DOHH2 (cell line): ENCODE data around the gene KIF5C.

Source experiments
- CTCF ChIP-seq: fragments of 200-600 bp; sonication (generic); IDR thresholded peaks from one replicate; pipeline ENCODE4 v1.5.1; 2014; ENCODE audit warnings: antibody characterized with exemption, mild to moderate bottlenecking, low read depth, low read length; ENCODE audit not compliant: poor library complexity, severe bottlenecking
- EZH2phosphoT487 ChIP-seq: fragments of 200-600 bp; sonication (generic); IDR thresholded peaks from 2 replicates; pipeline ENCODE4 v1.6.1; 2017; ENCODE audit warnings: borderline replicate concordance, mild to moderate bottlenecking, antibody characterized with exemption, low read length, moderate library complexity, mixed read lengths

DNA sequence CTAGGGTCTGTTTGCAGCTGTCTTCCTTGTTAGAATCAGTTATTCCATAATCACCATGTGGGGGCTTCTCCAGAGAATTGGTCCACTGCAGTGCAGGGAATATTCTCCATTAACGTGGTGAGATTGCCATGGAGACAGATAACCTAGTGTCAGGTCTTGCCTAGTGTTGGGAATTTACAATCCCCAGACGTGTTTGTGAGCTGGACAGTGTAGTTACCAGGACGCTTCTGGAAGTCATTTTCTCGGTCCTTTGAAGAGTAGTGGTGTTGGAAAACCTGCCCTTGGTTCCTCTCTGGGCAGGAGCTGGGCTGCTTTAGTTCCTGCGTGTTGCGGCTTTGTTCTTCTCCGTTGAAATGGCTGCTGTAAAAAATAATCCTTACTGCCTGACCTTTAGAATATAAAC, 94.6 kb downstream of the KIF5C start:
- TF ChIP-seq CTCF = no peak
- no peak for TF ChIP-seq EZH2phosphoT487
